HepG2 (cell line): ENCODE measurements around the gene KANK3. TPM values are rescaled to one million over a fixed set of nuclear protein-coding genes. Genes with fewer than 3 reads are reported as not detected.

ENCODE experiments used
- FOXC1 ChIP-seq: sonication (generic); formaldehyde crosslinking; IDR thresholded peaks from 2 replicates; pipeline ENCODE4 v1.8.0; 2022; ENCODE audit warnings: mild to moderate bottlenecking, missing genetic modification reagents, borderline replicate concordance
- FOXK1 ChIP-seq: sonication (generic); formaldehyde crosslinking; IDR thresholded peaks from 2 replicates; pipeline ENCODE4 v1.4.0; 2020; ENCODE audit warnings: low read depth, missing genetic modification reagents, borderline replicate concordance
- GATAD2A ChIP-seq: IDR thresholded peaks from 2 replicates; pipeline ENCODE4 v1.6.1; 2016
- PHF5A ChIP-seq: IDR thresholded peaks from one replicate; pipeline ENCODE4 v1.6.1; 2018; ENCODE audit warnings: low read depth, missing genetic modification reagents; ENCODE audit not compliant: unreplicated experiment
- TOE1 ChIP-seq: sonication (generic); formaldehyde crosslinking; IDR thresholded peaks from 2 replicates; pipeline ENCODE4 v1.4.0; 2020; ENCODE audit warnings: mild to moderate bottlenecking, missing genetic modification reagents
- UBTF ChIP-seq: sonication (generic); formaldehyde crosslinking; IDR thresholded peaks from 2 replicates; pipeline ENCODE4 v1.4.0; 2020; ENCODE audit warnings: mild to moderate bottlenecking, missing genetic modification reagents
- WIZ ChIP-seq: sonication (generic); formaldehyde crosslinking; IDR thresholded peaks from 2 replicates; pipeline ENCODE4 v1.5.1; 2020; ENCODE audit warnings: mild to moderate bottlenecking, missing genetic modification reagents
- ZBTB46 ChIP-seq: sonication (generic); formaldehyde crosslinking; IDR thresholded peaks from 2 replicates; pipeline ENCODE4 v1.4.0; 2020; ENCODE audit warnings: mild to moderate bottlenecking, missing genetic modification reagents, borderline replicate concordance
- ZNF33B ChIP-seq: sonication (generic); formaldehyde crosslinking; IDR thresholded peaks from 2 replicates; pipeline ENCODE4 v1.5.1; 2020; ENCODE audit warnings: mild to moderate bottlenecking, missing genetic modification reagents
- ZNF34 ChIP-seq: sonication (generic); formaldehyde crosslinking; IDR thresholded peaks from 2 replicates; pipeline ENCODE4 v1.4.0; 2020; ENCODE audit warnings: mild to moderate bottlenecking, missing genetic modification reagents, borderline replicate concordance
- ZNF407 ChIP-seq: sonication (generic); formaldehyde crosslinking; IDR thresholded peaks from one replicate; pipeline ENCODE4 v1.5.1; 2020; ENCODE audit warnings: mild to moderate bottlenecking, missing genetic modification reagents; ENCODE audit errors: not compliant biosample characterization
- ZNF576 ChIP-seq: sonication (generic); formaldehyde crosslinking; IDR thresholded peaks from 2 replicates; pipeline ENCODE4 v1.4.0; 2020; ENCODE audit warnings: mild to moderate bottlenecking, missing genetic modification reagents
- ZNF639 ChIP-seq: conservative IDR thresholded peaks from 2 replicates; pipeline ENCODE4 v1.6.1; 2018; ENCODE audit warnings: missing genetic modification reagents
- polyA plus RNA-seq, 8 experiments: library from polyadenylated mRNA; depleted of rRNA in 3 of 8; stranded (reverse) in 7 of 8; unstranded in 1 of 8; fragments of >200 nt; fragmentation: Illumina TruSeq in 4 of 8; extraction: Trizol in 4 of 8; gene quantifications; 2 replicates each; pipeline versions ENCODE4 v1.2.1 to v1.2.3, GENCODE V29; 2011 to 2016; ENCODE audit warnings: low read depth in 4 of 8, missing spikeins in 1 of 8, mixed read lengths in 1 of 8; ENCODE audit not compliant: insufficient read depth in 1 of 8
- total RNA-seq, 5 experiments: library from RNA; depleted of rRNA; stranded (reverse); fragments of >200 nt; fragmentation: Illumina TruSeq; extraction: Trizol; gene quantifications; 2 replicates each; pipeline ENCODE4 v1.2.3, GENCODE V29; 2016; ENCODE audit warnings: low read depth in 1 of 5

The KANK3 gene
- total and polyA plus RNA-seq, 2 of the 13 experiments (the other 11 are each of a cell fraction or from before 2014, with no cell fraction given) = 0.15 to 0.20 TPM

- peak; percentile 89 for TF ChIP-seq ZNF407 (CRISPR knock-in tag)
- TF ChIP-seq FOXC1 (CRISPR knock-in tag) = peak; percentile 99
- no peak for TF ChIP-seq PHF5A (CRISPR knock-in tag)
- TF ChIP-seq ZNF34 (CRISPR knock-in tag) = no peak
- TF ChIP-seq WIZ (CRISPR knock-in tag) = no peak
- TF ChIP-seq TOE1 (CRISPR knock-in tag) = peak; percentile 73; the same call in 1 of the 2 replicates
- TF ChIP-seq FOXK1 (CRISPR knock-in tag) = peak; percentile 27; the same call in 1 of the 2 replicates
- peak; percentile 59 for TF ChIP-seq UBTF (CRISPR knock-in tag)
- TF ChIP-seq ZNF639 (CRISPR knock-in tag) = 0 out of 2 replicates have a peak, but pooled peaks have one; percentile 16
- 0 out of 2 replicates have a peak, but pooled peaks have one; percentile 55 for TF ChIP-seq ZNF576 (CRISPR knock-in tag)
- no peak for TF ChIP-seq ZBTB46 (CRISPR knock-in tag)
- no peak; the same call in 1 of the 2 replicates for TF ChIP-seq GATAD2A
- 0 out of 2 replicates have a peak, but pooled peaks have one; percentile 85 for TF ChIP-seq ZNF33B
Measured at GRCh38 chr19:8307965-8308866, 34.8 kb downstream of the KANK3 start, which contains the start of gene CD320 (continued).
